Measurements from ENCODE around the gene HACE1. TPM values are rescaled to one million over a fixed set of nuclear protein-coding genes. Genes with fewer than 3 reads are reported as not detected.

The HACE1 gene
- total RNA-seq, 4 donors from 2014 or later: 15.7 to 23.3 (median 21.0) TPM

DNA sequence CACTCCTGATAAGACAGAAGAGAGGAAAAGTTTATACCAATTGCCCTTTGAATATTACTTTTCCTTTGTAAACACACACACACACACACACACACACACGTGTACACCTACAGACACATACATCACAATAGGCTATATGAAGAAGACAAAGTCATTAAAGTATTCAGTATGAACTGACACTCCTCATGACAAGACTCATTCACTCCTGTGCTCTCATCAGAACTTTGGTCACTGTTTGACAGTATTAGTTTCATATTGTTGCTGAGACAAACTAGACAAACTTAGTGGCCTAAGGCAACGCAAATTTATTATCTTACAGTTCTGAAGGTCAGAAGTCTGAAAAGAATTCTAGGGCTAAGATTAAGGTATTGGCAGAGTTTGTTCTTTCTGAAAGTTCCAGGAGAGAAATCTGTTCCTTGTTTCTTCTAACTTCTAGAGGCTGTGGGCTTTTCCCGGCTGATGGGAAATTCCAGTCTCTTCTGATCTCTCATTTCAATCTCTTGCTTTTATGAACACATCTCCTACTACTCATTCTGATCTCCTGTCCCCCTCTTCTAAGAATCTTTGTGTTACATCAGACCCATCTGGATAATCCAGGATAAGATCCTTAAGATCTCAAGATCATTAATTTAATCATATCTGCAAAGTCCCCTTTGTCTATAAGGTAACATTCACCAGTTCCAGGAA is 171.3 kb downstream of the HACE1 start:
- TF ChIP-seq, protein P1, sequence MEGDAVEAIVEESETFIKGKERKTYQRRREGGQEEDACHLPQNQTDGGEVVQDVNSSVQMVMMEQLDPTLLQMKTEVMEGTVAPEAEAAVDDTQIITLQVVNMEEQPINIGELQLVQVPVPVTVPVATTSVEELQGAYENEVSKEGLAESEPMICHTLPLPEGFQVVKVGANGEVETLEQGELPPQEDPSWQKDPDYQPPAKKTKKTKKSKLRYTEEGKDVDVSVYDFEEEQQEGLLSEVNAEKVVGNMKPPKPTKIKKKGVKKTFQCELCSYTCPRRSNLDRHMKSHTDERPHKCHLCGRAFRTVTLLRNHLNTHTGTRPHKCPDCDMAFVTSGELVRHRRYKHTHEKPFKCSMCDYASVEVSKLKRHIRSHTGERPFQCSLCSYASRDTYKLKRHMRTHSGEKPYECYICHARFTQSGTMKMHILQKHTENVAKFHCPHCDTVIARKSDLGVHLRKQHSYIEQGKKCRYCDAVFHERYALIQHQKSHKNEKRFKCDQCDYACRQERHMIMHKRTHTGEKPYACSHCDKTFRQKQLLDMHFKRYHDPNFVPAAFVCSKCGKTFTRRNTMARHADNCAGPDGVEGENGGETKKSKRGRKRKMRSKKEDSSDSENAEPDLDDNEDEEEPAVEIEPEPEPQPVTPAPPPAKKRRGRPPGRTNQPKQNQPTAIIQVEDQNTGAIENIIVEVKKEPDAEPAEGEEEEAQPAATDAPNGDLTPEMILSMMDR (IDR thresholded peaks at IDR 0.05; ENCODE audit: low read depth): no peak

DNA sequence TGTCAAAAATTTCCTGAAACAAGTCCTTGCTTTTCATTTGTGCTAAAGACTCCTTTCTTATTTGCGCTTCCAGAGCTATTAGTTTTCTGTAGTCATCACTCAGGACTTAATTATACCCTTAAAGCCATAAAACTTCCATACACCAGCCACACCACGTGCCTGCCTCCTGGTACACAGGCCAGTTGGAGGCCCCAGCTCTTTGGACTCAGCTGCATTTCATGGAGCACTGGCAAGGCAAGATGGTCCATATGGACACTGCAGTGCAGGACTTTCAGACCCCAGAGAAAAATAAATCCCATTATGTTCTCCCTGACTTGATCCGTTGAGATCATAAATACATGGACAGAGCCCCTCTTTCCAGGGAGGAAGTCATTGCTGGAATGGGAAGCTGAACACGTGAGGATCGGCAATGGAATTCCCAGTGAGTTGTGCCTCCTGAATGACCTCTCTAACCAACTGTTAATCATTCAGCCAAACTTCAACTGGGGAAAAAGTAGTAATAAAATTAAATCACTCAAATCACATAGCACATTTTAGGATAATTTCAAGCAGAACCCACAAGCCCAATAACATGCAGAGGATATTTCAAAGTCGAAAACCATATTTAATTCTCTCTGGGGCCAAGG is 173.1 kb downstream of the HACE1 start:
- TF ChIP-seq, protein P1 (IDR thresholded peaks at IDR 0.05; ENCODE audit: low read depth): no peak

DNA sequence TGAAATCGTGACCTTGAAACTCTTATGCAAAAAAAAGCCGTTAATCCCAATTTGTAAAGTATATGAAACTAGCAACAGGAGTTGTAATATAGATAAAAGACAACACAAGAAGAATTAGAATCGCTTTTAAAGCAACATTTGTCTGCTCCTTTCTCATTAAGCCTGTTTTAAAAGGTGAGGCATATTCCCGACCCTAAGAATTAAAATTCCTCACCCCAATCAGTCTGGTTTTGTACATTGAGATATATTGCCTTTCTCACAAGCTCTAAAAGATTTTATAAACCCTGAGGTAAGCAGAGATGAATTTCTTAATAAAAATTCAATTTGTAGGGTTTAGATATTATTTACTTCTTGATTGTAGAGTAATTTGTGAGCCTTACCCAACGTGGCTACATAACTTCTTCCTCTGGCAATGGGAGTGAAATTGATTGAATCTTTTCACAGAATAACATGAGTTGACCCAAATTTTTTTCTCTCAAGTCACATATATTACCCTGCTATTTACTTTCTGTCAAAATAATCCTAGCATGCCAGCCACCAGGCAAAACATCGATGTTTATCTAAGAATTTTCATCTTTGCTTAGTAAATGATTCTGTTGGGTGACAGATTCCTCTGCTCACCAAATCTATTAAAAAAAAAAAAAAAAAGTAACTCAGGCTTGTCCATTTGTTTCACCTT is 173.7 kb downstream of the HACE1 start:
- TF ChIP-seq, protein P1 (IDR thresholded peaks at IDR 0.05; ENCODE audit: low read depth): no peak

DNA sequence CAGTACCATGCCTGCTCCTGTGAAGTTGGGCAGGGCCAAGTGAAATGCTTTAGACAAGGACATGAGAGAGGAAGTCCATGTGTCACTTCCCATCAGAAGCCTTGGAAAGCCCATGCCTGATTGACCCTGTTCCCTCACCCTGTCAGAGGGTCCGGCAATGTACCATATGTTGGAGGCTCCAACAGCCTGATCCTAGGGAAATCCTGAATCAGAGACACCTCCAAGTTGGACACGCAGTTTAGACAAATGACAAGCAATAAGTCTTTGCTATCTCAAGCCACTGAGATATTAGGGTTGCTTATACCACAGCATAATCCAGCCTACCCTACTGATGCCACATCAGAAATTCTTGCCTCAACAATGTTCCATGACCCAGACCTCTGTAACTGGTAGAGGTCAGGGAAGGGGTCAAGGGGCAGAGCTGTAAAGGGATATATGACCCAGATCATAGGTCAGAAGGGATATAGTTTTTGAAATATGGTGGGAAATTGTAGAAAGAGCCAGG is 174.8 kb downstream of the HACE1 start:
- TF ChIP-seq, protein P1 (IDR thresholded peaks at IDR 0.05; ENCODE audit: low read depth): no peak

DNA sequence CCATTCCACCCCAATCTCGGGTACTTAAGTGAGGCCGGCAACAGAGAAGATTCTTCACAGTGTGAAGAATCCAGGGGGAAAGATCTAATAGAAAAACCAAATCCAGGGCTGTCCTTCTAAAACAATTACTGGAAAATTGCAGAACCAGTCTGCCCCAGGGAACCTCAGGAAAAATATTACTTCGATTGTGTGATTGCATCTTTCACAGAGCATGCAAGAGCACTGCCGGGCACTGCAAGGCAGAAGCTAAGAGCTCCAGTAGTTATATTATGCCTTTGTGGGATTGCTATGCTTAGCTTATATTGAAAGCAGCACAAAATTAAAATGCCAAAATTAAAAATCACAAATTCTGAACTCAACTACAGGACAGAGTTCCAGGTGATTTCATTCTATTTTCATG is 175.9 kb downstream of the HACE1 start:
- TF ChIP-seq, protein P1 (IDR thresholded peaks at IDR 0.05; ENCODE audit: low read depth): no peak

DNA sequence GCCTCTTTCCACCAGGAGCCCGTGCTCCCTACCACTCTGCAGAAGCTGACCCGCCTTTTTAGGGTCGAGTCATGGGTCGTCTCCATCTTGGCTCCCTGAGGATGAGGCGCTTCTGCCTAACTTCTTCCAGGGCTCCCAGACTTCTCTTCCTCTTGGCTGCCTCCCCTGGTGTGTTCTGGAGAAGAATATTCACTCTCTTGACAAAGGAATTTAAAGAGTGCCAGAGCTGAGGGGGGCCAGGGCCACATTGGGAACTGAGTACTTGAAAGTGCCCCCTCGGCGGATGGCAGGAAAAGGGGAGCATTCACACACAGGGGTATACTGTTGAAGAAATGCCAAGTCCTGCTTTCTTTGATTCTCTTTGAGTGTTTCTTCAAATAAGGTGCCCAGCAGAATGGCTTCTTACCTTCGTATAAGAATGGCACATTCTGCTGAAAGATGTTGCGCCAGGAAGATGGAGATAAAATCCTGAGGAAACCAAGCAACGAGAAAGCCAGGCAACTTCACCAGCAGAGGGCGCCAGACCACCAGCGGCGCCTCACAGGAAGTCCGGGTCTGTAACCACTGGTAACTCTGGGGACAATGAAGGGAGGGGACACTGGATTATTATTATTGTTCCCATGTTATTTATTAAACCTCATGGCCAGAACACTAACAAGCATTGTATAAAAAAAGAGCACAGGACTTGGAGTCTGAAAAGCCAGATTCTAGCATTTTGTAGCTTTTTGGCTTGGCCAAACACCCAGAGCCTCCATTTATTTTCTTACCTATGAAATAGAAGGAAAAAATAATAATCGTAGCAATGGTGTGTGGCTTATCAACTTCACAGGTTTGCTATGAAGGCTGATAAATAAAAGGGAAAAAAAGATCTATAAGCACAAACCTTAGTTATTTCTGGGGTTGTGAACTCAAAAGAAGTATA is 176.7 kb downstream of the HACE1 start:
- TF ChIP-seq, protein P1 (IDR thresholded peaks at IDR 0.05; ENCODE audit: low read depth): no peak

All from subcutaneous adipose tissue (tissue), 4 donors.